OCI-LY7 (cell line): ENCODE data around the gene PTPRT.

ENCODE experiments used
- EZH2phosphoT487 ChIP-seq: fragments of 200-600 bp; sonication (generic); IDR thresholded peaks from 2 replicates; pipeline ENCODE4 v1.6.1; 2018; ENCODE audit warnings: low read depth, borderline replicate concordance, mild to moderate bottlenecking, mixed run types, antibody characterized with exemption, low read length, moderate library complexity, mixed read lengths
- TF ChIP-seq, protein P1 (sequence below): fragments of 200-600 bp; sonication (generic); conservative IDR thresholded peaks from 2 replicates; pipeline ENCODE4 v1.5.1; 2014; ENCODE audit warnings: mild to moderate bottlenecking, antibody characterized with exemption, low read length, moderate library complexity, mixed read lengths

DNA sequence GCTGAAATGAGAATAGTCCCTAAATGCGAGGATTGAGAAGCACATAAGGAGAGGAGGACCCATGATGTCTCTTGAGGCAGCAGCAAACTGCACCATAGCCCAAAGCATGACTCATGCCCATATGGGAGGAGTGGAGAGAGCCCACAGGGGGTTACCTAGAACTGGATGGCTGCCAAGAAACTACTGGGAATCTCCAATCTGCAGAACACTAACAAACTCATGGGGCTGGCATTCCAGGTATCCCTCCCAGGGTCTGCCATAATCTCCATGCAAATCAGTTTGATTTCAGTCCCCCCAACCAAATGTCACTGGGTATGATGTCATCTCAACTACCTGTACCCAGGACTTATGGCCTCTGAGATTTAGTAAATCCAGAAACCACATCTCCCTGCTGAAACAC lies 410.5 kb downstream of the PTPRT start:
- TF ChIP-seq, protein P1, sequence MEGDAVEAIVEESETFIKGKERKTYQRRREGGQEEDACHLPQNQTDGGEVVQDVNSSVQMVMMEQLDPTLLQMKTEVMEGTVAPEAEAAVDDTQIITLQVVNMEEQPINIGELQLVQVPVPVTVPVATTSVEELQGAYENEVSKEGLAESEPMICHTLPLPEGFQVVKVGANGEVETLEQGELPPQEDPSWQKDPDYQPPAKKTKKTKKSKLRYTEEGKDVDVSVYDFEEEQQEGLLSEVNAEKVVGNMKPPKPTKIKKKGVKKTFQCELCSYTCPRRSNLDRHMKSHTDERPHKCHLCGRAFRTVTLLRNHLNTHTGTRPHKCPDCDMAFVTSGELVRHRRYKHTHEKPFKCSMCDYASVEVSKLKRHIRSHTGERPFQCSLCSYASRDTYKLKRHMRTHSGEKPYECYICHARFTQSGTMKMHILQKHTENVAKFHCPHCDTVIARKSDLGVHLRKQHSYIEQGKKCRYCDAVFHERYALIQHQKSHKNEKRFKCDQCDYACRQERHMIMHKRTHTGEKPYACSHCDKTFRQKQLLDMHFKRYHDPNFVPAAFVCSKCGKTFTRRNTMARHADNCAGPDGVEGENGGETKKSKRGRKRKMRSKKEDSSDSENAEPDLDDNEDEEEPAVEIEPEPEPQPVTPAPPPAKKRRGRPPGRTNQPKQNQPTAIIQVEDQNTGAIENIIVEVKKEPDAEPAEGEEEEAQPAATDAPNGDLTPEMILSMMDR: no peak
- no peak for TF ChIP-seq EZH2phosphoT487
